ENCODE measurements around the gene RACK1. TPM values are rescaled to one million over a fixed set of nuclear protein-coding genes. Genes with fewer than 3 reads are reported as not detected.

RACK1 gene
- total and polyA plus RNA-seq, 2 of the 13 experiments (the other 11 are each of a cell fraction or from before 2014, with no cell fraction given) = 2,514 to 6,141 TPM

- TF ChIP-seq ZNF33A (CRISPR knock-in tag; IDR thresholded peaks at IDR 0.05; ENCODE audit: borderline replicate concordance) (no peak), PAX8 (CRISPR knock-in tag; IDR thresholded peaks at IDR 0.05; ENCODE audit: borderline replicate concordance) (no peak), NCOA1 (CRISPR knock-in tag; IDR thresholded peaks at IDR 0.05) (no peak), KDM1A (CRISPR knock-in tag; IDR thresholded peaks at IDR 0.05) (0 out of 2 replicates have a peak, but pooled peaks have one; percentile 22), RBM22 (optimal IDR thresholded peaks at IDR 0.05; ENCODE audit: low read length) (no peak), ZNF251 (CRISPR knock-in tag; IDR thresholded peaks at IDR 0.05) (no peak), SOX13 (IDR thresholded peaks at IDR 0.05) (no peak), SOX13 (CRISPR knock-in tag; conservative IDR thresholded peaks at IDR 0.05 in 1 of 2, IDR thresholded peaks at IDR 0.05 in 1 of 2) (no peak), POLR2A (IDR thresholded peaks at IDR 0.05; ENCODE audit: insufficient read depth in 1 of 2, low read depth in 2 of 2, low read length in 2 of 2) (no peak), SMC3 (IDR thresholded peaks at IDR 0.05; ENCODE audit: low read length) (no peak), ZNF281 (CRISPR knock-in tag; IDR thresholded peaks at IDR 0.05; ENCODE audit: borderline replicate concordance) (no peak), ZNF225 (CRISPR knock-in tag; IDR thresholded peaks at IDR 0.05) (no peak), ZNF788 (CRISPR knock-in tag; IDR thresholded peaks at IDR 0.05; ENCODE audit: borderline replicate concordance) (no peak), ZNF777 (CRISPR knock-in tag; IDR thresholded peaks at IDR 0.05) (no peak)
- TF ChIP-seq, protein P1, sequence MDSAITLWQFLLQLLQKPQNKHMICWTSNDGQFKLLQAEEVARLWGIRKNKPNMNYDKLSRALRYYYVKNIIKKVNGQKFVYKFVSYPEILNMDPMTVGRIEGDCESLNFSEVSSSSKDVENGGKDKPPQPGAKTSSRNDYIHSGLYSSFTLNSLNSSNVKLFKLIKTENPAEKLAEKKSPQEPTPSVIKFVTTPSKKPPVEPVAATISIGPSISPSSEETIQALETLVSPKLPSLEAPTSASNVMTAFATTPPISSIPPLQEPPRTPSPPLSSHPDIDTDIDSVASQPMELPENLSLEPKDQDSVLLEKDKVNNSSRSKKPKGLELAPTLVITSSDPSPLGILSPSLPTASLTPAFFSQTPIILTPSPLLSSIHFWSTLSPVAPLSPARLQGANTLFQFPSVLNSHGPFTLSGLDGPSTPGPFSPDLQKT (CRISPR knock-in tag; IDR thresholded peaks at IDR 0.05; ENCODE audit: borderline replicate concordance) = no peak
- TF ChIP-seq, protein P2, sequence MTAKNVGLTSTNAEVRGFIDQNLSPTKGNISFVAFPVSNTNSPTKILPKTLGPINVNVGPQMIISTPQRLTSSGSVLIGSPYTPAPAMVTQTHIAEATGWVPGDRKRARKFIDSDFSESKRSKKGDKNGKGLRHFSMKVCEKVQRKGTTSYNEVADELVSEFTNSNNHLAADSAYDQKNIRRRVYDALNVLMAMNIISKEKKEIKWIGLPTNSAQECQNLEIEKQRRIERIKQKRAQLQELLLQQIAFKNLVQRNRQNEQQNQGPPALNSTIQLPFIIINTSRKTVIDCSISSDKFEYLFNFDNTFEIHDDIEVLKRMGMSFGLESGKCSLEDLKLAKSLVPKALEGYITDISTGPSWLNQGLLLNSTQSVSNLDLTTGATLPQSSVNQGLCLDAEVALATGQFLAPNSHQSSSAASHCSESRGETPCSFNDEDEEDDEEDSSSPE (CRISPR knock-in tag; IDR thresholded peaks at IDR 0.05) = no peak
- TF ChIP-seq, protein P3, sequence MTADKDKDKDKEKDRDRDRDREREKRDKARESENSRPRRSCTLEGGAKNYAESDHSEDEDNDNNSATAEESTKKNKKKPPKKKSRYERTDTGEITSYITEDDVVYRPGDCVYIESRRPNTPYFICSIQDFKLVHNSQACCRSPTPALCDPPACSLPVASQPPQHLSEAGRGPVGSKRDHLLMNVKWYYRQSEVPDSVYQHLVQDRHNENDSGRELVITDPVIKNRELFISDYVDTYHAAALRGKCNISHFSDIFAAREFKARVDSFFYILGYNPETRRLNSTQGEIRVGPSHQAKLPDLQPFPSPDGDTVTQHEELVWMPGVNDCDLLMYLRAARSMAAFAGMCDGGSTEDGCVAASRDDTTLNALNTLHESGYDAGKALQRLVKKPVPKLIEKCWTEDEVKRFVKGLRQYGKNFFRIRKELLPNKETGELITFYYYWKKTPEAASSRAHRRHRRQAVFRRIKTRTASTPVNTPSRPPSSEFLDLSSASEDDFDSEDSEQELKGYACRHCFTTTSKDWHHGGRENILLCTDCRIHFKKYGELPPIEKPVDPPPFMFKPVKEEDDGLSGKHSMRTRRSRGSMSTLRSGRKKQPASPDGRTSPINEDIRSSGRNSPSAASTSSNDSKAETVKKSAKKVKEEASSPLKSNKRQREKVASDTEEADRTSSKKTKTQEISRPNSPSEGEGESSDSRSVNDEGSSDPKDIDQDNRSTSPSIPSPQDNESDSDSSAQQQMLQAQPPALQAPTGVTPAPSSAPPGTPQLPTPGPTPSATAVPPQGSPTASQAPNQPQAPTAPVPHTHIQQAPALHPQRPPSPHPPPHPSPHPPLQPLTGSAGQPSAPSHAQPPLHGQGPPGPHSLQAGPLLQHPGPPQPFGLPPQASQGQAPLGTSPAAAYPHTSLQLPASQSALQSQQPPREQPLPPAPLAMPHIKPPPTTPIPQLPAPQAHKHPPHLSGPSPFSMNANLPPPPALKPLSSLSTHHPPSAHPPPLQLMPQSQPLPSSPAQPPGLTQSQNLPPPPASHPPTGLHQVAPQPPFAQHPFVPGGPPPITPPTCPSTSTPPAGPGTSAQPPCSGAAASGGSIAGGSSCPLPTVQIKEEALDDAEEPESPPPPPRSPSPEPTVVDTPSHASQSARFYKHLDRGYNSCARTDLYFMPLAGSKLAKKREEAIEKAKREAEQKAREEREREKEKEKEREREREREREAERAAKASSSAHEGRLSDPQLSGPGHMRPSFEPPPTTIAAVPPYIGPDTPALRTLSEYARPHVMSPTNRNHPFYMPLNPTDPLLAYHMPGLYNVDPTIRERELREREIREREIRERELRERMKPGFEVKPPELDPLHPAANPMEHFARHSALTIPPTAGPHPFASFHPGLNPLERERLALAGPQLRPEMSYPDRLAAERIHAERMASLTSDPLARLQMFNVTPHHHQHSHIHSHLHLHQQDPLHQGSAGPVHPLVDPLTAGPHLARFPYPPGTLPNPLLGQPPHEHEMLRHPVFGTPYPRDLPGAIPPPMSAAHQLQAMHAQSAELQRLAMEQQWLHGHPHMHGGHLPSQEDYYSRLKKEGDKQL (CRISPR knock-in tag; IDR thresholded peaks at IDR 0.05; ENCODE audit: low read depth) = no peak
Measured at GRCh38 chr5:181215997-181216989, 27.4 kb downstream of the RACK1 start (continued).

Data from HepG2 (cell line).